H1 (cell line): Measurements from ENCODE around the gene FRRS1. TPM values are rescaled to one million over a fixed set of nuclear protein-coding genes. Genes with fewer than 3 reads are reported as not detected.

Source experiments
- CTCF ChIA-PET: fragments of 300-600 bp; sonication (Branson Sonifier 250); formaldehyde crosslinking; loops from one replicate; lab custom pipeline; 2021; ENCODE audit not compliant: partially characterized antibody; lab: Charles Lee
- POLR2A ChIA-PET: fragments of 300-600 bp; sonication (Branson Sonifier 250); formaldehyde crosslinking; loops from one replicate; lab custom pipeline; 2021; ENCODE audit warnings: inconsistent platforms; ENCODE audit not compliant: partially characterized antibody; lab: Charles Lee
- DNase-seq, 2 experiments: peaks; one replicate each; pipeline versions ENCODE4 v3.0.0 to v3.0.0-alpha.2; 2010 to 2022; ENCODE audit warnings: low spot score in 2 of 2, low read depth in 1 of 2, mixed read lengths in 1 of 2
- FAIRE-seq: peaks from 2 replicates; lab custom pipeline; 2011; peaks lifted over from hg19 to GRCh38; lab: Jason Lieb, UNC
- H2AFZ ChIP-seq: 2 replicates; pipeline ENCODE4 v1.8.1; 2012; ENCODE audit warnings: low read length, inconsistent platforms
- H2AK5ac ChIP-seq: 2 replicates; pipeline ENCODE4 v1.6.1; 2013; ENCODE audit warnings: low read depth, low read length
- H2BK120ac ChIP-seq: replicated peaks from 2 replicates; pipeline ENCODE3; 2013; ENCODE audit warnings: low read depth, low read length, inconsistent platforms
- H2BK12ac ChIP-seq: 2 replicates; pipeline ENCODE4 v1.6.1; 2013; ENCODE audit warnings: low read depth, low read length
- H2BK15ac ChIP-seq: 2 replicates; pipeline ENCODE4 v1.6.1; 2013; ENCODE audit warnings: low read length
- H2BK20ac ChIP-seq: 2 replicates; pipeline ENCODE4 v1.6.1; 2013; ENCODE audit warnings: low read length
- H2BK5ac ChIP-seq: 2 replicates; pipeline ENCODE4 v1.6.1; 2013; ENCODE audit warnings: low read depth, low read length
- H3K14ac ChIP-seq: 2 replicates; pipeline ENCODE4 v1.6.1; 2013; ENCODE audit warnings: inconsistent platforms; ENCODE audit not compliant: insufficient read length
- H3K18ac ChIP-seq: 2 replicates; pipeline ENCODE4 v1.6.1; 2013; ENCODE audit warnings: low read length; ENCODE audit errors: extremely low read depth
- H3K23ac ChIP-seq: 2 replicates; pipeline ENCODE4 v1.6.1; 2013; ENCODE audit warnings: inconsistent platforms; ENCODE audit not compliant: insufficient read length
- H3K23me2 ChIP-seq: 2 replicates; pipeline ENCODE4 v1.6.1; 2013; ENCODE audit warnings: low read depth, low read length
- H3K27ac ChIP-seq: 2 replicates; pipeline ENCODE4 v1.6.1; 2011; ENCODE audit warnings: low read depth, low read length, inconsistent platforms
- H3K27me3 ChIP-seq, 4 experiments: replicated peaks in 1 of 4; 1 replicate in 1 of 4; 2 replicates in 3 of 4; pipeline versions ENCODE4 v1.6.1 to v1.8.1; 2011 to 2013; ENCODE audit warnings: low read length in 3 of 4, mild to moderate bottlenecking in 3 of 4, inconsistent platforms in 2 of 4, mixed read lengths in 2 of 4, moderate library complexity in 1 of 4; ENCODE audit not compliant: control insufficient read depth in 3 of 4, insufficient read depth in 3 of 4; ENCODE audit errors: extremely low read depth in 1 of 4
- H3K36me3 ChIP-seq, 4 experiments: 2 replicates each; pipeline versions ENCODE4 v1.6.1 to v1.8.1; 2011 to 2013; ENCODE audit warnings: mild to moderate bottlenecking in 4 of 4, low read length in 3 of 4, moderate library complexity in 2 of 4, control low read depth in 1 of 4, inconsistent platforms in 1 of 4; ENCODE audit not compliant: insufficient read depth in 4 of 4, control insufficient read depth in 2 of 4
- H3K4ac ChIP-seq: replicated peaks from 2 replicates; pipeline ENCODE3; 2013; ENCODE audit warnings: low read length, low read depth, mixed read lengths, inconsistent platforms; ENCODE audit not compliant: insufficient read length
- H3K4me1 ChIP-seq, 4 experiments: replicated peaks in 1 of 4; 1 replicate in 1 of 4; 2 replicates in 3 of 4; pipeline versions ENCODE4 v1.6.1 to v1.8.1; 2011 to 2013; ENCODE audit warnings: low read length in 3 of 4, inconsistent platforms in 2 of 4, mixed read lengths in 1 of 4; ENCODE audit not compliant: insufficient read depth in 4 of 4, control insufficient read depth in 3 of 4
- H3K4me2 ChIP-seq, 2 experiments: 2 replicates each; pipeline versions ENCODE4 v1.6.1 to v1.8.1; 2011 to 2013; ENCODE audit warnings: low read depth in 2 of 2, low read length in 2 of 2, control low read depth in 1 of 2, inconsistent platforms in 1 of 2, mild to moderate bottlenecking in 1 of 2; ENCODE audit not compliant: insufficient read depth in 1 of 2
- H3K4me3 ChIP-seq, 4 experiments: fragments of 200-600, 300-600 bp in 1 of 4; sonication (generic), shearing (Covaris generic), sonication (Bioruptor Twin) in 1 of 4; 2 replicates each; pipeline versions ENCODE4 v1.5.1 to v1.8.1; 2011 to 2016; ENCODE audit warnings: low read length in 4 of 4, low read depth in 3 of 4, control low read depth in 2 of 4, inconsistent platforms in 2 of 4, mild to moderate bottlenecking in 2 of 4, mixed read lengths in 1 of 4, moderate library complexity in 1 of 4; ENCODE audit not compliant: insufficient read depth in 2 of 4; ENCODE audit errors: extremely low read depth in 1 of 4
- H3K56ac ChIP-seq: replicated peaks from 2 replicates; pipeline ENCODE3; 2013; ENCODE audit warnings: low read depth, mild to moderate bottlenecking, mixed read lengths, low read length, inconsistent platforms; ENCODE audit not compliant: insufficient read length
- H3K79me1 ChIP-seq: 2 replicates; pipeline ENCODE4 v1.6.1; 2013; ENCODE audit warnings: low read depth, low read length, control low read depth
- H3K79me2 ChIP-seq, 2 experiments: 2 replicates each; pipeline versions ENCODE4 v1.6.1 to v1.8.1; 2012 to 2013; ENCODE audit warnings: low read length in 2 of 2, mild to moderate bottlenecking in 2 of 2, inconsistent platforms in 1 of 2; ENCODE audit not compliant: insufficient read depth in 2 of 2, control insufficient read depth in 1 of 2
- H3K9ac ChIP-seq, 4 experiments: replicated peaks in 1 of 4; 1 replicate in 1 of 4; 2 replicates in 3 of 4; pipeline versions ENCODE4 v1.6.1 to v1.8.1; 2011 to 2013; ENCODE audit warnings: low read depth in 3 of 4, low read length in 3 of 4, control low read depth in 2 of 4, mild to moderate bottlenecking in 2 of 4, moderate library complexity in 2 of 4, inconsistent platforms in 1 of 4; ENCODE audit errors: extremely low read depth in 1 of 4
- H3K9me3 ChIP-seq, 2 experiments: 2 replicates each; pipeline versions ENCODE4 v1.6.1 to v1.8.1; 2012 to 2013; ENCODE audit warnings: mild to moderate bottlenecking in 2 of 2, moderate library complexity in 2 of 2, control low read depth in 1 of 2, inconsistent platforms in 1 of 2, low read depth in 1 of 2, low read length in 1 of 2, mixed read lengths in 1 of 2; ENCODE audit not compliant: insufficient read depth in 2 of 2
- H4K20me1 ChIP-seq, 2 experiments: replicated peaks in 1 of 2; 2 replicates each; pipeline versions ENCODE3 to v1.8.1; 2011 to 2013; ENCODE audit warnings: inconsistent platforms in 2 of 2, low read length in 2 of 2, mild to moderate bottlenecking in 1 of 2; ENCODE audit not compliant: insufficient read depth in 2 of 2, control insufficient read depth in 1 of 2
- H4K5ac ChIP-seq: 2 replicates; pipeline ENCODE4 v1.6.1; 2013; ENCODE audit warnings: low read length, low read depth, mixed read lengths, inconsistent platforms; ENCODE audit not compliant: insufficient read length
- H4K8ac ChIP-seq: 2 replicates; pipeline ENCODE4 v1.8.0; 2013; ENCODE audit warnings: mild to moderate bottlenecking, moderate library complexity, low read length, inconsistent platforms; ENCODE audit not compliant: insufficient read depth; ENCODE audit errors: extremely low read depth
- H4K91ac ChIP-seq: replicated peaks from 2 replicates; pipeline ENCODE3; 2013; ENCODE audit warnings: low read length, mixed read lengths, inconsistent platforms; ENCODE audit not compliant: insufficient read length
- ATF3 ChIP-seq: IDR thresholded peaks from 2 replicates; pipeline ENCODE4 v1.6.1; 2011; ENCODE audit warnings: low read depth, mild to moderate bottlenecking, low read length; ENCODE audit not compliant: insufficient read depth
- BCL11A ChIP-seq, 2 experiments: IDR thresholded peaks; one replicate each; pipeline ENCODE4 v1.6.1; 2011; ENCODE audit warnings: low read depth in 2 of 2, low read length in 2 of 2, mild to moderate bottlenecking in 2 of 2
- CBX5 ChIP-seq: fragments of 300-800, 300-1000 bp; sonication (generic); IDR thresholded peaks from 2 replicates; pipeline ENCODE4 v1.7.1; 2016; ENCODE audit warnings: antibody characterized with exemption, low read length, low read depth
- CBX8 ChIP-seq: fragments of 300-800, 300-1000 bp; sonication (generic); IDR thresholded peaks from 2 replicates; pipeline ENCODE4 v1.7.1; 2016; ENCODE audit warnings: low read depth, low read length, borderline replicate concordance
- EP300 ChIP-seq, 2 experiments: IDR thresholded peaks; 1 replicate in 1 of 2; 2 replicates in 1 of 2; pipeline ENCODE4 v1.6.1; 2011 to 2012; ENCODE audit warnings: low read depth in 2 of 2, low read length in 2 of 2, mild to moderate bottlenecking in 2 of 2, borderline replicate concordance in 1 of 2, inconsistent platforms in 1 of 2, moderate library complexity in 1 of 2
- KDM5A ChIP-seq: fragments of 200-600 bp; IDR thresholded peaks from 2 replicates; pipeline ENCODE4 v1.7.1; 2012; ENCODE audit warnings: mild to moderate bottlenecking, low read length, inconsistent platforms, mixed read lengths
- RFX5 ChIP-seq: IDR thresholded peaks from 2 replicates; pipeline ENCODE4 v1.6.1; 2011; ENCODE audit warnings: low read depth, low read length, improper control_type of control experiment, borderline replicate concordance
- SUZ12 ChIP-seq: fragments of 200-600 bp; sonication (generic); IDR thresholded peaks from 2 replicates; pipeline ENCODE4 v1.6.1; 2012; ENCODE audit warnings: mild to moderate bottlenecking, inconsistent platforms, low read length, moderate library complexity, mixed read lengths
- ZNF274 ChIP-seq: IDR thresholded peaks from 2 replicates; pipeline ENCODE4 v1.7.0; 2012; ENCODE audit warnings: low read length, borderline replicate concordance; ENCODE audit errors: extremely low read depth
- WGBS, 2 experiments: shearing (Covaris generic) in 1 of 2; methylation state at CpG; one replicate each; pipeline versions ENCODE4 v1.1.6 to v1.1.7; 2013 to 2015; ENCODE audit warnings: low lambda C conversion rate in 2 of 2, mixed read lengths in 2 of 2, inconsistent platforms in 1 of 2, low coverage in 1 of 2, missing lambda C conversion rate in 1 of 2; ENCODE audit not compliant: insufficient replicate concordance in 2 of 2, insufficient coverage in 1 of 2, insufficient read length in 1 of 2; ENCODE audit errors: extremely low coverage in 1 of 2, missing lambda C conversion rate in 1 of 2; 5-methylcytosine and 5-hydroxymethylcytosine counted together
- polyA plus RNA-seq, 7 experiments: library from polyadenylated mRNA; depleted of rRNA in 3 of 7; stranded (reverse) in 5 of 7; unstranded in 2 of 7; fragments of >200 nt in 5 of 7; fragments of 200-250 nt in 2 of 7; gene quantifications; 1 replicate in 5 of 7; 2 replicates in 1 of 7; 4 replicates in 1 of 7; pipeline versions ENCODE4 v1.2.1 to v1.2.3, GENCODE V29; 2011 to 2013; ENCODE audit warnings: missing spikeins in 2 of 7, mixed read lengths in 2 of 7
- total RNA-seq: library from RNA; stranded (reverse); fragmentation: NEBNext Ultra II Directional; extraction: Animal tissue kit (Norgen Biotek cat#: 25700); gene quantifications from 2 replicates; pipeline ENCODE4 v1.2.1, GENCODE V29; 2021

FRRS1 gene
- total and polyA plus RNA-seq, 2 of the 8 experiments (the other 6 are each of a cell fraction or from before 2014, with no cell fraction given): 3.5 to 6.5 TPM

- Histone ChIP-seq H3K23ac (no peak overlapping the region), H3K27me3 (peaks cover 0 to 1% (median 0%) of the 10 kb centered on the region in 4 experiments; a peak in 1 of 7 replicates), H3K18ac (no peak overlapping the region), H2AFZ (no peak overlapping the region), H4K5ac (no peak overlapping the region), H3K9me3 (no peaks in the 10 kb centered on the region), H4K91ac (no peak overlapping the region), H2BK5ac (no peak overlapping the region), H4K8ac (no peak overlapping the region; the same call in 1 of the 2 replicates), H2BK20ac (no peak overlapping the region), H3K79me1 (no peaks in the 10 kb centered on the region), H3K4me1 (no peaks in the 10 kb centered on the region), H2AK5ac (no peak overlapping the region), H2BK12ac (no peak overlapping the region), H3K14ac (no peak overlapping the region), H2BK120ac (no peak overlapping the region), H2BK15ac (no peak overlapping the region), H3K9ac (no peak overlapping the region), H3K27ac (no peak overlapping the region), H3K56ac (no peak overlapping the region), H3K4me2 (no peak overlapping the region), H3K36me3 (no peaks in the 10 kb centered on the region), H4K20me1 (no peaks in the 10 kb centered on the region), H3K23me2 (no peaks in the 10 kb centered on the region), H3K79me2 (no peaks in the 10 kb centered on the region), H3K4ac (no peak overlapping the region), H3K4me3 (no peak overlapping the region)
- FAIRE-seq: no peak
- ChIA-PET CTCF (interaction anchor here (1.0 to 3.5 kb wide), 2 partner anchors 13 to 15 kb away, joined by 4 to 23 read pairs; no protein-coding TSS in a partner anchor), POLR2A (no interaction called here)
- no peak for DNase-seq
- WGBS, 2 experiments: 81% methylated on average over 6 of the region's 6 CpGs; no CpG with 5 or more reads in 1 of the 2 experiments
- TF ChIP-seq BCL11A (IDR thresholded peaks at IDR 0.05; ENCODE audit: low read depth in 2 of 2, low read length in 2 of 2) (no peak), ZNF274 (no peak), CBX8 (no peak), ATF3 (no peak), CBX5 (no peak), RFX5 (no peak), SUZ12 (no peak), KDM5A (no peak), EP300 (IDR thresholded peaks at IDR 0.05; ENCODE audit: borderline replicate concordance in 1 of 2, low read depth in 2 of 2, low read length in 2 of 2) (no peak)
These were observed 93.8 kb downstream of the FRRS1 start for GRCh38 chr1:99672530-99673213.
